ENCODE results near the gene SSBP3.

DNA sequence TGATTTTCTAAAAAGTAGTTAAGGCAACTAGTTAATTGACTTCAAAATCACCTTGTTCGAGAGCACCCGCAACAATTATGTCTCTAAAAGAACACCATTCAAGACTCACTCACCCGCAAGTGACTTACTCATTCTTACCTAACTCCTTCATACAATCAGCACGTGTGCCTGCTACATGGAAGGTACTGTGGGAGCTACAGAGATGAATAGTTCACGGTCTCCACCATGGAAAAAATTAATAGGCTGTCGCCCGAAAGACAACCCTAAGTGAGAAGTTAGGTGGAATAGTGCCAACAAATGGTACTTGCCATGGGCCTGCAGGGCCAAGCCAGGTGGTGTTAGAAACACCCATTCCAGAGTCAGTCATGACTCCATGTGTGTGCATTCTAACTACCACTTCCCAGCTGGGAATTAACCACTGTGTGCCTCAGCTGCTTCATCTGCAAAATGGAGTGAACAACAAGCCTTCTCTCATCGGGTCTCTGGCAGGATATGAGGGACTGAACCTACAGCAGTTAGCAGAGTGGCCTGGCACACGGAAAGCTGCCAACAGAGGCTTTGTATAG, 7.1 kb downstream of the SSBP3 start:
- TF ChIP-seq, protein P1, sequence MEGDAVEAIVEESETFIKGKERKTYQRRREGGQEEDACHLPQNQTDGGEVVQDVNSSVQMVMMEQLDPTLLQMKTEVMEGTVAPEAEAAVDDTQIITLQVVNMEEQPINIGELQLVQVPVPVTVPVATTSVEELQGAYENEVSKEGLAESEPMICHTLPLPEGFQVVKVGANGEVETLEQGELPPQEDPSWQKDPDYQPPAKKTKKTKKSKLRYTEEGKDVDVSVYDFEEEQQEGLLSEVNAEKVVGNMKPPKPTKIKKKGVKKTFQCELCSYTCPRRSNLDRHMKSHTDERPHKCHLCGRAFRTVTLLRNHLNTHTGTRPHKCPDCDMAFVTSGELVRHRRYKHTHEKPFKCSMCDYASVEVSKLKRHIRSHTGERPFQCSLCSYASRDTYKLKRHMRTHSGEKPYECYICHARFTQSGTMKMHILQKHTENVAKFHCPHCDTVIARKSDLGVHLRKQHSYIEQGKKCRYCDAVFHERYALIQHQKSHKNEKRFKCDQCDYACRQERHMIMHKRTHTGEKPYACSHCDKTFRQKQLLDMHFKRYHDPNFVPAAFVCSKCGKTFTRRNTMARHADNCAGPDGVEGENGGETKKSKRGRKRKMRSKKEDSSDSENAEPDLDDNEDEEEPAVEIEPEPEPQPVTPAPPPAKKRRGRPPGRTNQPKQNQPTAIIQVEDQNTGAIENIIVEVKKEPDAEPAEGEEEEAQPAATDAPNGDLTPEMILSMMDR (IDR thresholded peaks at IDR 0.05) = no peak
- no peak for TF ChIP-seq POLR2A (IDR thresholded peaks at IDR 0.05)
